Neural cell (in vitro differentiated cells): Measurements from ENCODE around the gene NDUFA12.

ENCODE experiments used
- EZH2 ChIP-seq: fragments of 200-600, 300-800 bp; shearing (Covaris generic), sonication (generic); IDR thresholded peaks from 2 replicates; pipeline ENCODE4 v1.6.1; 2014; ENCODE audit warnings: antibody characterized with exemption, low read length, borderline replicate concordance, mild to moderate bottlenecking; ENCODE audit not compliant: insufficient read depth, poor library complexity, severe bottlenecking
- POLR2AphosphoS5 ChIP-seq: IDR thresholded peaks from 2 replicates; pipeline ENCODE4 v1.6.1; 2012
- RAD21 ChIP-seq: fragments of 450-650 bp; conservative IDR thresholded peaks from 2 replicates; pipeline ENCODE4 v1.6.1; 2014; ENCODE audit warnings: antibody characterized with exemption, mild to moderate bottlenecking, moderate library complexity
- TF ChIP-seq, protein P1 (sequence below): fragments of 450-650 bp; IDR thresholded peaks from 2 replicates; pipeline ENCODE4 v1.5.1; 2014; ENCODE audit warnings: antibody characterized with exemption, mild to moderate bottlenecking, moderate library complexity; ENCODE audit not compliant: poor library complexity, severe bottlenecking
- TF ChIP-seq, protein P2 (sequence below): IDR thresholded peaks from 2 replicates; pipeline ENCODE4 v1.6.1; 2012; ENCODE audit warnings: borderline replicate concordance

DNA sequence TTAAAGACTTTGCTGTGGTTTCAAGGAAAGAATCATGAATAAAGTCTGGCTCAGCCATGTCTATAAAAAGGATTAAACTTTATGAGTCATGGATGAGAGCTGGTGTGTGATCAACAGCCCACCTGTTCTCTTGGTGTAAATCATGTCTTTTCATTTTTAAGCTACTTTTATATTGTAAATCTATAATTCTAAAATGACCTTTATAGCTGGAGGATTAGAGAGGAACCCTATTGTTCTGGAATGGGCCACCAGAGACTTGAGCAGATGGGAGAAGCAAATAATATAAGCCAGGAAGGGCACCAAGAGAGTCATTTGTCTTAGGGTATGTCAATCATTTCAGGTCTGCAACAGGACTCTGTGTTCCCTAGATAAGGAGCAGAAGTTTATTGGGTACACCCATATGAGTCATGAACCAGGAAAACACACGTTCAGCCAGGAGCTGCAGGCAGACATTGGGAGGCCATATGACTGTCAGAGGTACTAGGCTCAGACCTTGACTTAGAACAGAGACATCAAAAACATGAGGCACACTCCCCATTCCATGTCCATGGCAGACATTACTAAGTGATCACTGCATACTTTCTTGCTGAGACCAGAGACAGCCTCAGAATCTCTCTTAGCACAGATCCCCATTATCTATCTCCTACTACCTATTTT, 49.3 kb downstream of the NDUFA12 start:
- TF ChIP-seq, protein P1, sequence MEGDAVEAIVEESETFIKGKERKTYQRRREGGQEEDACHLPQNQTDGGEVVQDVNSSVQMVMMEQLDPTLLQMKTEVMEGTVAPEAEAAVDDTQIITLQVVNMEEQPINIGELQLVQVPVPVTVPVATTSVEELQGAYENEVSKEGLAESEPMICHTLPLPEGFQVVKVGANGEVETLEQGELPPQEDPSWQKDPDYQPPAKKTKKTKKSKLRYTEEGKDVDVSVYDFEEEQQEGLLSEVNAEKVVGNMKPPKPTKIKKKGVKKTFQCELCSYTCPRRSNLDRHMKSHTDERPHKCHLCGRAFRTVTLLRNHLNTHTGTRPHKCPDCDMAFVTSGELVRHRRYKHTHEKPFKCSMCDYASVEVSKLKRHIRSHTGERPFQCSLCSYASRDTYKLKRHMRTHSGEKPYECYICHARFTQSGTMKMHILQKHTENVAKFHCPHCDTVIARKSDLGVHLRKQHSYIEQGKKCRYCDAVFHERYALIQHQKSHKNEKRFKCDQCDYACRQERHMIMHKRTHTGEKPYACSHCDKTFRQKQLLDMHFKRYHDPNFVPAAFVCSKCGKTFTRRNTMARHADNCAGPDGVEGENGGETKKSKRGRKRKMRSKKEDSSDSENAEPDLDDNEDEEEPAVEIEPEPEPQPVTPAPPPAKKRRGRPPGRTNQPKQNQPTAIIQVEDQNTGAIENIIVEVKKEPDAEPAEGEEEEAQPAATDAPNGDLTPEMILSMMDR: no peak
- TF ChIP-seq, protein P2, sequence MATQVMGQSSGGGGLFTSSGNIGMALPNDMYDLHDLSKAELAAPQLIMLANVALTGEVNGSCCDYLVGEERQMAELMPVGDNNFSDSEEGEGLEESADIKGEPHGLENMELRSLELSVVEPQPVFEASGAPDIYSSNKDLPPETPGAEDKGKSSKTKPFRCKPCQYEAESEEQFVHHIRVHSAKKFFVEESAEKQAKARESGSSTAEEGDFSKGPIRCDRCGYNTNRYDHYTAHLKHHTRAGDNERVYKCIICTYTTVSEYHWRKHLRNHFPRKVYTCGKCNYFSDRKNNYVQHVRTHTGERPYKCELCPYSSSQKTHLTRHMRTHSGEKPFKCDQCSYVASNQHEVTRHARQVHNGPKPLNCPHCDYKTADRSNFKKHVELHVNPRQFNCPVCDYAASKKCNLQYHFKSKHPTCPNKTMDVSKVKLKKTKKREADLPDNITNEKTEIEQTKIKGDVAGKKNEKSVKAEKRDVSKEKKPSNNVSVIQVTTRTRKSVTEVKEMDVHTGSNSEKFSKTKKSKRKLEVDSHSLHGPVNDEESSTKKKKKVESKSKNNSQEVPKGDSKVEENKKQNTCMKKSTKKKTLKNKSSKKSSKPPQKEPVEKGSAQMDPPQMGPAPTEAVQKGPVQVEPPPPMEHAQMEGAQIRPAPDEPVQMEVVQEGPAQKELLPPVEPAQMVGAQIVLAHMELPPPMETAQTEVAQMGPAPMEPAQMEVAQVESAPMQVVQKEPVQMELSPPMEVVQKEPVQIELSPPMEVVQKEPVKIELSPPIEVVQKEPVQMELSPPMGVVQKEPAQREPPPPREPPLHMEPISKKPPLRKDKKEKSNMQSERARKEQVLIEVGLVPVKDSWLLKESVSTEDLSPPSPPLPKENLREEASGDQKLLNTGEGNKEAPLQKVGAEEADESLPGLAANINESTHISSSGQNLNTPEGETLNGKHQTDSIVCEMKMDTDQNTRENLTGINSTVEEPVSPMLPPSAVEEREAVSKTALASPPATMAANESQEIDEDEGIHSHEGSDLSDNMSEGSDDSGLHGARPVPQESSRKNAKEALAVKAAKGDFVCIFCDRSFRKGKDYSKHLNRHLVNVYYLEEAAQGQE: no peak
- TF ChIP-seq POLR2AphosphoS5 (no peak), RAD21 (no peak), EZH2 (no peak)
